ENCODE results near the gene SMARCD3.

SMARCD3 gene

GRCh38 chr7:151236406-151236805 is 12.1 kb downstream of the SMARCD3 start:
- DNase-seq (ENCODE audit: low spot score) = no peak

GRCh38 chr7:151235091-151235787 is 13.3 kb downstream of the SMARCD3 start:
- DNase-seq (ENCODE audit: low spot score) = no peak

- DNase-seq (ENCODE audit: low spot score) = no peak
These were observed 14.7 kb downstream of the SMARCD3 start for GRCh38 chr7:151233804-151234203.

GRCh38 chr7:151232917-151233701 is 15.4 kb downstream of the SMARCD3 start:
- DNase-seq (ENCODE audit: low spot score) = peak; percentile 90

GRCh38 chr7:151232091-151232916 is 16.2 kb downstream of the SMARCD3 start, which contains the start of gene CHPF2:
Gene CHPF2, plus strand, starts transcription at chr7:151232483. Its CDS starts 1,529 bp downstream, at chr7:151234012.
- DNase-seq (ENCODE audit: low spot score) = peak; percentile 95

GRCh38 chr7:151231080-151231479 is 17.4 kb downstream of the SMARCD3 start:
- no peak for DNase-seq (ENCODE audit: low spot score)

GRCh38 chr7:151229249-151229648 is 19.2 kb downstream of the SMARCD3 start:
- no peak for DNase-seq (ENCODE audit: low spot score)

- DNase-seq (ENCODE audit: low spot score) = no peak
These were observed 20.2 kb downstream of the SMARCD3 start for GRCh38 chr7:151228024-151228866.

GRCh38 chr7:151226875-151227782 is 21.4 kb downstream of the SMARCD3 start, which contains the start of gene ABCF2:
Gene ABCF2, minus strand, starts transcription at chr7:151227205. Its CDS starts 747 bp downstream, at chr7:151226458.
- DNase-seq (ENCODE audit: low spot score) = peak; percentile 99

- no peak for DNase-seq (ENCODE audit: low spot score)
These were observed 22.0 kb downstream of the SMARCD3 start for GRCh38 chr7:151226560-151226874.

- no peak for DNase-seq (ENCODE audit: low spot score)
These were observed 22.5 kb downstream of the SMARCD3 start for GRCh38 chr7:151225948-151226510.

GRCh38 chr7:151223728-151224127 is 24.8 kb downstream of the SMARCD3 start:
- DNase-seq (ENCODE audit: low spot score) = no peak

GRCh38 chr7:151218170-151218569 is 30.3 kb downstream of the SMARCD3 start:
- no peak for DNase-seq (ENCODE audit: low spot score)

GRCh38 chr7:151215396-151215795 is 33.1 kb downstream of the SMARCD3 start:
- DNase-seq (ENCODE audit: low spot score) = no peak

GRCh38 chr7:151213826-151214225 is 34.7 kb downstream of the SMARCD3 start:
- DNase-seq (ENCODE audit: low spot score) = no peak

GRCh38 chr7:151212626-151213025 is 35.9 kb downstream of the SMARCD3 start:
- DNase-seq (ENCODE audit: low spot score) = no peak

- no peak for DNase-seq (ENCODE audit: low spot score)
These were observed 37.2 kb downstream of the SMARCD3 start for GRCh38 chr7:151211155-151211772.

GRCh38 chr7:151210087-151210854 is 38.2 kb downstream of the SMARCD3 start, which contains the start of gene H2BK1:
Gene H2BK1, minus strand, starts transcription at chr7:151210488. Its CDS starts 170 bp downstream, at chr7:151210318.
- DNase-seq (ENCODE audit: low spot score) = no peak

- DNase-seq (ENCODE audit: low spot score) = no peak
These were observed 38.9 kb downstream of the SMARCD3 start for GRCh38 chr7:151209588-151209987.
